GM21423 (cell line): ENCODE data around the gene USP31.
"Not testable (repeated sequence)": the region's sequence is repeated elsewhere in the genome, so short reads cannot be mapped to it uniquely, and the experiment has no call there.

Experiments
- ATAC-seq: cut with Tn5 transposase; IDR thresholded peaks from one replicate; pipeline ENCODE4 v1.9.1; 2021; ENCODE audit warnings: mild to moderate bottlenecking, moderate library complexity; ENCODE audit not compliant: unreplicated experiment

USP31 gene

DNA sequence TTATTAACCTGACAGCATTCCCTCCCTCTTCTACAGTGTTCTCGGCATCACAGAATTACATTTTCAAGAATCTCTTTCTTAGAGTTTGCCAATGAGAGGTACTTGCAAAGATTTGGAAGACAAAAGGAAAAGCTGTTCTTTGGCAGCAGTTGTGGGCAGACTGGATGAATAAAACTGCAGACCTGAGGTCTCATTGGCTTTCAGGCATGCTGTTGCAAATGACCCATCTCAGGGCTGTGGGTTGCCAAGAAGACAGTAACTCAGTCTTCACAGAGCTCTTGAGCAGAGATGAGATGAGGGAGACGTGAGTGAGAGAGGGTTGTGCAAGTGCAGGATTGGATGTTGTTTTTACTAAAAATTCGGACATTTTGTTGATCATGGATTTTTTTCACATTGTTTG, 11.3 kb upstream of the USP31 start:
- ATAC-seq: no peak

DNA sequence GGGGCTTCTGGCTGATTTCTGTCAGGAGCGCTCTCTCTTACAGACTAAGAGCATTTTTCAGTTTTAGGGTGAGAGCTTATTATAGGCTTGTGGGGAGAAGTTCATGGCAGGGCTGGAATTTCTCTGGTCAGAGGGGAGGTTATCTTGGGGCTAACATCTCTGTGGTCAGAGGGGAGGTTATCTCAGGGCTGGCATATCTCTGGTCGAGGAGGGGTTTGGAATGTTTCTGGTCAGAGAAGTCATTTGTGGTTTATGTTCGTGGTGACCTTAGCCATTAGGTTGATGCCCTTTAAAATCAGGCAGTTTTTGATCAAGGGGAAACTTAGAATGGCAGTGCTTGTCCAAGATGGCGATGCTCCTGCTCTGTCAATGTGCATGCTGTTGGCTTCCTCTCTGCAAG, 10.8 kb upstream of the USP31 start:
- no peak for ATAC-seq

DNA sequence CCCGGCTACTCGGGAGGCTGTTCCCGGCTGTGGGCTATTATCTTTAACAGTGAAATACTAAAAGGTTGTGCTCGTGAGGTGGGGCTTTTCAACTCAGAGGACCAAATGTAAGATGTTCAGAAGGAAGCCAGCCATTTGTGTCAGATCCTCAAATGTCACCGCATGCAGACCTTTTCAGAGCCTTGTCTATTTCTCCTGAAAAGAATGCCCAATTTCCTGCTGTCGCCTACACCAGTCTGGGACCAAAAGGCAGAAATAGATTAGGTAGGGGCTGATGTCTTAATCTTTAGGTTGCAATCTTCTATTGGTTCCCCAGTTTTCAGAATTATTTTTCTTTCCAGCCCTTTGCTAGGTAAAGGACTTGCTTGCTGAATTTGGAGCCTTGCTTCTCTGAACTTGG, 8.9 kb upstream of the USP31 start:
- no peak for ATAC-seq

DNA sequence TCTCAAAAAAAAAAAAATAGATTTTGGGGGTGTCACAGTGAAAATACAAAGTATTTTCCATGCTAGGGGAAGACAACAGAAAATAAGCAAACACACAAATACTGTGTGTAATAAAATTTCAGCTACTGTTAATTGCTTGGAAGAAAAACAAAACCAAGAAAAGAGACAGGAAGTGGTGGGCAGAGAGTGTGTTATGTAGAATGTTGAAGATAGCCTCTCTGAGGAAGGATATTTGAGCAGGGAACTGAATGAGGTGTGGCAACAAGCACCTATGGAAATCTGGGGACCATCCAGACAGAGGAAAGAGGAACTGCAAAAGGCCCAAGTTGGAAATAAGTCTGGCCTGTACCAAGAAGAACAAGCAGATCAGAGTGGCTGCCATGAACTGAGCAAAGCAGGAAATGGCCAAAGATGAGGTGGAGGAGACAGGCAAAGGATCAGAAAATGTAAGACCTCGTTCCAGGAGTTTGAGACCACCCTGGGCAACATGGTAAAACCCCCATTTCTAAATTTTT, 7.8 kb upstream of the USP31 start:
- ATAC-seq: no peak

DNA sequence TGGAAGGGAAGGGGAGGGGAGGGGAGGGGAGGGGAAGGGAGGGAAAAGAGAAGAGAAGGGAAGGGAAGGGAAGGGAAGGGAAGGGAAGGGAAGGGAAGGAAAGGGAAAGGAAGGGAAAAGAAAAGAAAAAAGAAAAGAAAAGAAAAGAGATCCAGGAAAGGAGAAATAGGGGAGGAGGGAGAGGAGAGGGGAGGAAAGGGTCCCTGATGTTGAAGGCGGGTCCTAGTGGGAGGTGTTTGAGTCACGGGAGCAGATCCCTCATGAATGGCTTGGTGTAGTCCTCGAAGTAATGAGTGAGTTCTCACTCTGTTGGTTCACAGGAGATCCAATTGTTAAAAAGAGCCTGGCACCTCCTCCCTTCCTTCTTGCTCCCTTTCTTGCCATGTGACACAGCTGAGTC, 6.9 kb upstream of the USP31 start:
- ATAC-seq: no peak

DNA sequence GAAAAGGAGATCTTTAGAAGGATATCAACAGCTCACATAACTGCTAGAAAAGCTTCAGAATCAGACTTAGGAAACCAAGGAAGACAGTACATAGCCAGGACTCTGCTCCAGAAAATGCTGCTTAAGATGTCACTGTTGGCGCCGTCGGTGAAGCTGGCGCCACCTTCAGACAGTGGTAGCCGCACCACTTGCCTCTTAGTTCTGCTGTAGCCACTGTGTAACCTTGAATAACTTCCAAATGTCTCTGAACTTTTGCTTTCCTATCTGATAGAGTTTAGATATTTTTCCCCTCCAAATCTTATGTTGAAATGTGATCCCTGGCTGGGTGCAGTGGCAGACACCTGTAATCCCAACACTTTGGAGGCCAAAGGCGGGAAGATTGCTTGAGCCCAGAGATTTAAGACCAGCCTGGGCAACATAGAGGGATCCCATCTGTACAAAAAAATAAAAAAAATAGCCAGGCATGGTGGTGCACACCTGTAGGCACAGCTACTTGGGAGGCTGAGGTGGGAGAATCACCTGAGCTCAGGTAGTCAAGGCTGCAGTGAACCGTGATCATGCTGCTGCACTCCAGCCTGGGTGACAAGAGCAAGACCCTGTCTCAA, 6.3 kb upstream of the USP31 start:
- no peak for ATAC-seq

DNA sequence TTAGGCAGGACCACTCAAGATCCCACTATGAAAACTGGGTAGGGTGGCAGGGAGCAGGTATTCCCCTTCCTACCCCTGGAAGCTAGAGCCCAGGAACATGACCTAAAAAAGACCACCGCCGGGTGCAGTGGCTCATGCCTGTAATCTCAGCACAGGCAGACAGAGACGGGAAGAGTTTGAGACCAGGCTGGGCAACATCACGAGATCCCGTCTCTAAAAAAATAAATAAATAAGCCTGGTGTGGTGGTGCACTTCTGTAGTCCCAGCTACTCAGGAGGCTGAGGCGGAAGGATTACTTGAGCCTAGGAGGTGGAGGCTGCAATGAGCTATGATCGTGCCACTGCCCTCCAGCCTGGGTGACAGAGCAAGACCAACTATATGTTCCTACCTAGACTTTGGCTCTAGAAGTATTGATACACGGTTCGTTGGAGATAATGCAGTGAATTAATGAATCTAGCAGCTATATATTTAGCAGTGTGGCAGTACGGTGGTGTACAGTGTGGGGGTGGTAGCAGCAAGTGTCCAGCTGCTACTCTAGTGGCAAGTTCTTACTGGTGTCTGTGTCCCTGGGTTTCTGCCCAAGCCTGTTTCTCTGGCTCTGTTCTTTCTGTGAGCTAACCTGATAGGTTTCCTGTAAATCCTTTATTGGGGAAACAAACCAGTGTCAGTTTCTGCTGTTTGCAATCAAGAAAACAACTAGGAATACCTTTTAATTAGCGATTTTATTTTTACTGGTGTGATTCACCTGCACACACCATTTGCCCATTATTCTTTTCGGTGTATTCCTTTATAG, 3.3 kb upstream of the USP31 start:
- no peak for ATAC-seq

DNA sequence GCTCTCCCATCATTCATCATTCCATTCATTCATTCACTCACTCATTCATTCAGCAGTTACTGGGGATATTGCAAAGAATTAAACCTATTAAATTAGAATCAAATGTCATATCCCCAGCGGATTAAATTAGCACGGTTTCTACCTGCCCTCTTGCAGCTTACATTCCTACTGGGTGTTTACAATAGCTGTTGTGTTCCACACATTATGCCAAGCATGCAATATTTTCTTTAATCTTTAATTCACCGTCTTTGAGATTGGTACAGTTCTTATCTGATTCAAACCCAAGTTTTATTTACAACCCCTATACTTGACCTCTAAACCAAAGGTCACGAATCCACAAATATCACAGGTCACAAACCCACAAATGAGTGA, 727 bp upstream of the USP31 start:
- no peak for ATAC-seq

DNA sequence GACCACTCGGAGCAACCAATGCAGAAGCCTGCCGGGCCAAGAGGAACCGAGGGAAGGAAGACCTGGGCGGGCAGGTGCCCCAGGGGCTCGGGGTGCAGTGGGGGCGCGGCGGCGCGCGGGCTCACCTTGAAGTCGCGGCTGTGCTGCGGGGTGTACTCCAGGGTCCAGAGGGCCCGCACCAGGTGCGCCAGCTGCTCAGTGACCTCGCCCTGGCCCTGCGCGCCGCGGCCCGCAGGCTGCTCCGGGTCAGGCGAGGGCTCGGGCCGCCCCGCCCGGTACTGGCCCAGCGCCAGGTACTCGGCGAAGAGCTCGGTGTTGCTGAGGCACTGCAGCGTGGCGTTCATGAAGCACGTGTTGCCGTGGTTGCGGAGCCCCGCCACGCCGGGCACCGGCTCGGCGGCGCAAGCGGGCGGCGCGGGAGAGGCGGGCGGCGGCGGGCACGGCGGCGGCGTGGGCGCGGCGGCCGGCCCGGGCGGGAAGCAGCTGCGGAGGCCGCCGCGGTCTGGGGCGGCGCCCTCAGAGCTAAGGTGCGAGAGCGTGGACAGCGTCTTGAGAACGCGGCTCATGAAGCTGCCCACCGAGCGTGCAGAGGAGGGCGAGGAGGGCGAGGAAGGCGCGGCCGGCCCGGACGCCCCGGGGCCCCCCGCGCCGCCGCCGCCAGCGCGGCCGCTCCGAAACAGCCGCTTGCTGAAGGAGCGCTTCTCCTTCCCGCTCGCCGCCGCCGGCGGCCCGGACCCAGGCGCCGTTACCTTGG, 562 bp downstream of the USP31 start:
- peak; percentile 35 for ATAC-seq

DNA sequence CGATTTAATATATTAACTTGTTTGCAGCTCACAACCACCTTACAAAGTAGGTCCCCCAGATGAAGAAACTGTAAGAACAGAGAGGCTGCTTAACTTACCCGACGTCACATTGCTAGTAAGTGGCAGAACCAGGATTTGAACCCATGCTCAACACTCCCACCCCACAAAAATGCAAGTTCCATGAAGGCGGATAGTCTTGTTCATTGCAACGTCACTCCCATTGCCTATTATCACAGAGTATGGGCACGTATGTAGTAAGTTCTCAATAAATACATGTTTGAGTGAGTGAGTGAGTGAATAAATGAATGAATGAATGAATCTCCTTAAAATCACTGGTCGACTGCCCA, 1.1 kb downstream of the USP31 start:
- ATAC-seq: no peak

DNA sequence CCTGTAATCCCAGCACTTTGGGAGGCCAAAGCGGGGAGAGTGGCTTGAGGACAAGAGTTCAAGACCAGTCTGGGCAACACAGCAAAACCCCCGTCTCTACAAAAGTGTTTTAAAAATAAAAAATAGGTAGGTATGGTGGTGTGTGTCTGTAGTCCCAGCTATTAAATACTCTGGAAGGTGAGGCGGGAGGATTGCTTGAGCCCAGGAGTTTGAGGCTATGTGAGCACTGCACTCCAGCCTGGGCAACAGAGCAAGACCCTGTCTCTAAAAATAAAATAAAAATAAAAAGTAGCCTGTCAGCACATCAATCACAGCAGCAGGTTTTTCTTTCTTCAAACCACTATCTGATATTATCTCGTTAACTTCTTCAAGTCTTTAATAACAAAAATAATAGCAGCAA, 1.6 kb downstream of the USP31 start:
- ATAC-seq: no peak

DNA sequence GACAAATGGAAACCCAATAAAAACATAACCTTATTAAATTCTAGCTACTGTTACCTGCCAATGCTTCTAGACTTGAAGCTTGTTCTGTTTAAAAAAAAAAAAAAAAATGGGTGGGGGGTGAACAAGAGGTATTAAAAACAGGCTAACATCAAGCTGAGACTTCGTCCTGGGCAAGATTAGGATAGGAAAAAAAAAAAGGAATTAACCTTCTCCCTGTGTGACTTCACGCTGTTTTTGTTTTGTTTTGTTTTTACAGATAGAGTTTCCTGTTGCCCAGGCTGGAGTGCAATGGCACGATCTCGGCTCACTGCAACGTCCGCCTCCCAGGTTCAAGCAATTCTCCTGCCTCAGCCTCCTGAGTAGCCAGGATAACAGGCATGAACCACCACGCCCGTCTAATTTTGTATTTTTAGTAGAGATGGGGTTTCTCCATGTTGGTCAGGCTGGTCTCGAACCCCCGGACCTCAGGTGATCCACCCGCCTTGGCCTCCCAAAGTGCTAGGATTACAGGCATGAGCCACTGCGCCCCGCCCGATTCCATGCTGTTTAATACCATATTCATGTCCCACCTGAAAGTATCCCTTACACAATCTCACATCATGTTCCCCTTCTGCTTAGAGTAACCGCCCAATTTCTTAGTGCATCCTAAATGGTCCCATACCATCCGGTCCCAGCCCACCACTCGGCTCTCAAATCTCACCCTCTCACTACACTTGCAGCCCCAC, 2.2 kb downstream of the USP31 start:
- ATAC-seq: no peak

DNA sequence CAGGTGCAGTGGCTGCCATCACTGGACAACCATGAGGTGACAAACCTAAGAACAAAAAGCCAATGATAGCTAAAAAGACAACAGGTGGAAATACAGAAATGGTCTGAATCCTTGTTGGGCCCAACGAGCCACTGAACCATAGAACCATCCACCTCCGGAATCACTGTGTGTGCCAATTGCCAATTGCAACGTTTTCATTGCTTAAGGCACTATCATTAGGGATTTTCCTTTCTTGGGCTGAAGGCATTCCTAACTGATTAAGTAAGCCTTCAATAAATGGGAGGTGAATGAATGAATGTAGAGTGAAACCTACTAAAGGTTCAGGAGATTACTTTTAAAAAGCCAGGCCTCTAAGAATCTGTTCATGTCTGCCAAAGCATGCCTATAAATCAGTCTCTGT, 3.6 kb downstream of the USP31 start:
- no peak for ATAC-seq

DNA sequence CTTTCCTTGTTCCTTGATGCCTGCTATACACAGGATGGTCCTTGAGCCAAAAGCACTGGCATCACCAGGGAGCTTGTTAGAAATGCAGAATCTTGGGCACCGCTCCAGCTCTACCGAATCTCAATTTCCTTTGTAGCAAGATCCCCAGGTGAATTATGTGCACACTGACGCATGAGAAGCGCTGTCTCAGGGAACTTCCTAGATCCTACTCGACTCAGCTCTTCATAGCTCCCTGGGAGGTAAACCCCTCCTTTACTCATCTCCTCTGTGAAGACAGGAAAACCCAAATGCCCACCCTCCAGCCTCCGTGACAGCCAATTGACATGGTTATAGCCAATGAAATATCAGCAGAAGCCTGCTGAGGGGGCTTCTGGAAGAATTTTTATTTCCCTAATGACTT, 4.1 kb downstream of the USP31 start:
- no peak for ATAC-seq

DNA sequence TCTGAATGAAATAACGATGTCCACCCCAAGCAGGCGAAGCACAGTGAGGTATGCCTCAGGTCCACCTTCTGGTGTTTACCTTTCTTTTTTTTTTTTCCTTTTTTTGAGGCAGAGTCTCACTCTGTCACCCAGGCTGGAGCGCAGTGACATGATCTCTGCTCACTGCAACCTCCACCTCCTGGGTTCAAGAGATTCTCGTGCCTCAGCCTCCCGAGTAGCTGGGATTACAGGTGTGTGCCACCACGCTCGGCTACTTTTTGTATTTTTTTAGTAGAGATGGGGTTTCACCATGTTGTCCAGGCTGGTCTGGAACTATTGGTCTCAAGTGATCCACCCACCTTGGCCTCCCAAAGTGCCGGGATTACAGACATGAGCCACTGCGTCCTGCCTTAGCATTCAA, 4.9 kb downstream of the USP31 start:
- ATAC-seq: not testable (repeated sequence)

DNA sequence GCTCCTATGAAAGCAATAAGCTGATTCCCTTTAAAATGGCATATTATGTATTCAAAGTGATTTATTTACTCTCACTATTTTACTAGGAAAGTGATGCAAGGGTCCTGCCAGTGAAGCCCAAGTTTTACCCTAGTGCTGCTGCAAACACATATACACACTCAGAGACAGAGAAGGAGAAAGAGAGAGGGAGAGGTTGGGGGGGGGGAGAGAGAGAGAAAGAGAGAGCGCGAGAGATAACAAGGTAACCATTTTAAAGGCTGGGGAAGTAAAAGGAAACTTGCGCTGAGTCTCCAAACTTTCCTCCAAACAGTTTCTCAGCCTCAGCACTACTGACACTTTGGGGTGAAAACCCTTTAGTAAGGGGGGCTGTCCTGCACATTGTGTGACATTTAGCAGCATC, 5.9 kb downstream of the USP31 start:
- ATAC-seq: no peak

DNA sequence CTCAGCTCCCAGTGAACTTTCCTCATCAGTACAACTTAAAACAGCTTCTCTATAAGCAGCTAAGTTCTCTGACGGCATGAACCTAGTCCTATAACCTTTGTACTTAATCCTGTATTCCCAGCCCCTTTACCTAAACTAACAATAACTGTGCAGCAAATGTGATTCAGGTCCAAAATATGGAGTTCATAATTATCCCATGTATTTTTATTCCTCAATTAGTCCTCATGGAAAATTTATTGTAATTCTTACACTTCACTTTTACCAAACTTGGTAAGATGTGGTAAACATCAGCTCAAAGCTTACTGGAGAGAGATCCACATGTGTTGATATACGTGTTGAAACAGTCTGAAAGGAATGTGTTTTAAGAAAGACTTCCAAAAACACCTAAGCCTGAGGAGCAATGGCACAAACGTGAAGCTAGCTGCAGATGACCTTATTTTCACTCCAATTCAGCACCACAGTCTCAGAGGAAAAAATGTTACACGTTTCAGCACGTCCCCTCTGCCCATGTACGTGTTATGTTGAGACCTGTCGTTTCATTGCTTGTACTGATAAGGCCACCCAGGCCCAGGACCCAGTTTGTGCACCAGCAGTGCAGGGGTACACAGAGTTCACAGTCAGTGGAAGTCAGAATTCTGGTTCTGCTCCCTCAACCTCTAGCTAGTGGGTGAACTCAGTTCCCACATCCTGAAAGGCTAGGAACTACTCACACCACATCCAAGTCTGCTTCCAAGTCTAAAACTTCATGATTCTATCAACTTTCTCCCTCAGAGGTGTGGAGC, 7.1 kb downstream of the USP31 start:
- no peak for ATAC-seq

DNA sequence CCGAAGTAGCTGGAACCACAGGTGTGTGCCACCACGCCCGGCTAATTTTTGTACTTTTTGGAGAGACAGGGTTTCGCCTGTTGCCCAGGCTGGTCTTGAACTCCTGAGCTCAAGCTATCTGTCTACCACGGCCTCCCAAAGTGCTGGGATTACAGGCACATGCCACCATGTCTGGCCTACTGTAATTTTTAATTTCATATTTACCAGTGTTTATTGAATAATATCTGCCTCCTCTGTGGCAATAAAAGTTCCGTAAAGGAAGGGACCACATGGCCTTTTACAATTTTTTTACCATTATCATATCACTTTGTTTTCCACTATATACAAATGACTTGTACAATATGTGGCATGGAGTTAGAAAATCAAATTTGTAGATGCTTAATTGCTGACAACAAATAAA, 7.8 kb downstream of the USP31 start:
- ATAC-seq: no peak

DNA sequence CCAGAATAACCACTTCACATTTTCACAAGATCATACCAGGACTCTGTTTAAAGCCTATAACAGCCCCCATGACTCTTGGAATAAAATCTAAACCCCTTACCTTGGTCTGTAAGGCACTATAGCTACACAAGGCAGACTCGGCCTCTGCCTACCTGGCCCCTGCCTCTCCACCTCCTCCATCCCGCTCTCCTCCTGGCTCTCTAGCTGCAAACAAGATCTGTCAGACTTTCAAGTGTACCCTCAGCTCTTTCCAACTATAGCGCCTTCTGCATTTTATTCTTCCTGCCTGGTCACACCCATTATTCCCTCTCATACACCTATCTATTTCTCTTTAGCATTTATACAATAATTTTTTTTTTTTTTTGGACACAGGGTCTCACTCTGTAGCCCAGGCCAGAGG, 8.2 kb downstream of the USP31 start:
- no peak for ATAC-seq

DNA sequence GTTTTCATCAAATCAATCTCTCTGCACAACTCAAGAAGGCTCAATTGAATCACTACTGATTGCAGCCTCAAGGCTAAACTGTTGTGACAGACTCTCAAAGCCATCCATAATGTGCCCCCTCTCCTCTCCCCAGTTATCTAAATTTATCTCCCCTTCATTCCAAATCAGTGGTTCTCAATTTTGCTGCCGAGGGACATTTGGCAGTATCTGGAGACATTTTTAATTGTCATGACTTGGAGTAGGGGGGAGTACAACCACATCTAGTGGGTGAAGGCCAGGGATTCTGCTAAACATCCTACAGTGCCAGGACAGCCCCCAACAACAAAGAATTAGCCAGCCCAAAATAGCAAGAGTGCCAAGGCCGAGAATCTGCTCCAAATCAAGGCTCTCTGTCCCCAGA, 9.1 kb downstream of the USP31 start:
- no peak for ATAC-seq

DNA sequence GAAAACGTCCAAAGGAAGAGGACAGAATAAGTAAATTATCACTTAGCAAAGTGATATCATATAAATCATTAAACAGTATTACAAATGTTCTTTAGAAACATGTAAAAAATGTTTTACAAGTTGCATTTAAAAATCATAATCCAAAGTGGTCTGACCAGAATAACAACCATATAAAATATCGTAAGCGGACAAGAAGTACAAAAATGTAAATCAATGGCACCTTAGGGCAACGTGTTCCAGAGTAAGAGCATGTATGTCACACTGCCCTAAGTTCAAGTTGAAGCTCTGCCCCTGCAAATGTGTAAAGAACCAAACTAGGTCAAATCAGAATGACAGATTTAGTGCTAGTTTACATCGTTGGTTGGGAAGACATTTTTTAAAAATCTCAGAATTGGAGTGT, 11.4 kb downstream of the USP31 start:
- ATAC-seq: no peak
